HEK293T (cell line): ENCODE measurements around the gene TDRD12.

ENCODE experiments used
- ARNT ChIP-seq: fragments of 450-650 bp; IDR thresholded peaks from 2 replicates; pipeline ENCODE4 v1.6.1; 2017; ENCODE audit warnings: mild to moderate bottlenecking
- ELF4 ChIP-seq: fragments of 450-650 bp; IDR thresholded peaks from 2 replicates; pipeline ENCODE4 v1.6.1; 2017; ENCODE audit warnings: antibody characterized with exemption
- FOXM1 ChIP-seq: fragments of 450-650 bp; IDR thresholded peaks from 2 replicates; pipeline ENCODE4 v1.6.1; 2017; ENCODE audit warnings: mild to moderate bottlenecking, borderline replicate concordance
- PKNOX1 ChIP-seq: fragments of 450-650 bp; IDR thresholded peaks from 2 replicates; pipeline ENCODE4 v1.6.1; 2016
- SP1 ChIP-seq: fragments of 450-650 bp; IDR thresholded peaks from 2 replicates; pipeline ENCODE4 v1.6.1; 2017
- SUZ12 ChIP-seq: fragments of 450-650 bp; IDR thresholded peaks from 2 replicates; pipeline ENCODE4 v1.6.1; 2016; ENCODE audit warnings: mild to moderate bottlenecking

GRCh38 chr19:32735936-32736335, 16.4 kb downstream of the TDRD12 start:
- TF ChIP-seq PKNOX1 (no peak), FOXM1 (no peak), SP1 (no peak), SUZ12 (no peak), ELF4 (no peak), ARNT (no peak)
